Measurements from ENCODE around the gene HSPA5.

GRCh38 chr9:125238915-125239446 is 2.2 kb downstream of the HSPA5 start:
- TF ChIP-seq CTCF (IDR thresholded peaks at IDR 0.05; ENCODE audit: low read depth, low read length, missing input control): no peak
- TF ChIP-seq RXRA (IDR thresholded peaks at IDR 0.05): no peak
- no peak for TF ChIP-seq FOXA1 (IDR thresholded peaks at IDR 0.05)
- TF ChIP-seq RAD21 (IDR thresholded peaks at IDR 0.05): no peak
- TF ChIP-seq MAX (IDR thresholded peaks at IDR 0.05): no peak
- no peak for TF ChIP-seq JUND (IDR thresholded peaks at IDR 0.05)
- no peak for TF ChIP-seq REST (IDR thresholded peaks at IDR 0.05)
- TF ChIP-seq TAF1 (conservative IDR thresholded peaks at IDR 0.05): no peak
- TF ChIP-seq GABPA (IDR thresholded peaks at IDR 0.05 in 1 of 2, conservative IDR thresholded peaks at IDR 0.05 in 1 of 2): no peak
- TF ChIP-seq ZBTB33 (IDR thresholded peaks at IDR 0.05): no peak
